Caco-2 (cell line): ENCODE results near the gene PITPNM2. TPM values are rescaled to one million over a fixed set of nuclear protein-coding genes. Genes with fewer than 3 reads are reported as not detected.

Source experiments
- BruUV-seq: library from RNA; stranded (reverse); fragments of 400-500 nt; replicated peaks from 2 replicates; lab custom pipeline; 2021; lab: Mats Ljungman, UMichigan
- CTCF ChIA-PET: fragments of 300-600 bp; sonication (Branson Sonifier 250); formaldehyde crosslinking; loops from one replicate; lab custom pipeline; 2022; ENCODE audit warnings: antibody characterized with exemption; lab: Charles Lee
- POLR2A ChIA-PET: fragments of 300-600 bp; sonication (Branson Sonifier 250); formaldehyde crosslinking; loops from one replicate; lab custom pipeline; 2022; ENCODE audit warnings: antibody characterized with exemption; lab: Charles Lee
- DNase-seq, 2 experiments: peaks; one replicate each; pipeline versions ENCODE4 v3.0.0 to v3.0.0-alpha.2; 2020 to 2022
- H3K27me3 ChIP-seq: replicated peaks from 2 replicates; pipeline ENCODE4 v1.6.0; 2011; ENCODE audit warnings: low read length; ENCODE audit not compliant: control insufficient read depth, insufficient read depth
- H3K36me3 ChIP-seq: 2 replicates; pipeline ENCODE4 v1.5.1; 2011; ENCODE audit warnings: low read length; ENCODE audit not compliant: control insufficient read depth, insufficient read depth
- H3K4me1 ChIP-seq: fragments of 250-450 bp; sonication (Bioruptor Pico); 2 replicates; pipeline ENCODE4 v1.5.1; 2020; ENCODE audit warnings: mild to moderate bottlenecking
- H3K4me3 ChIP-seq: 2 replicates; pipeline ENCODE4 v1.5.1; 2011; ENCODE audit warnings: low read depth, mild to moderate bottlenecking, control low read depth, low read length
- H3K9me3 ChIP-seq: fragments of 250-450 bp; sonication (Bioruptor Pico); 2 replicates; pipeline ENCODE4 v1.5.1; 2020; ENCODE audit warnings: mild to moderate bottlenecking, moderate library complexity
- H3K27ac Mint-ChIP-seq: one replicate; pipeline ENCODE4 v1.8.0; 2022; ENCODE audit warnings: mixed read lengths; ENCODE audit not compliant: unreplicated experiment
- H3K27me3 Mint-ChIP-seq: one replicate; pipeline ENCODE4 v1.8.0; 2022; ENCODE audit warnings: mixed read lengths; ENCODE audit not compliant: insufficient read depth, unreplicated experiment
- H3K36me3 Mint-ChIP-seq: one replicate; pipeline ENCODE4 v1.8.0; 2022; ENCODE audit warnings: mild to moderate bottlenecking, mixed read lengths; ENCODE audit not compliant: insufficient read depth, unreplicated experiment
- H3K4me1 Mint-ChIP-seq: one replicate; pipeline ENCODE4 v1.8.0; 2022; ENCODE audit warnings: low read depth, mixed read lengths; ENCODE audit not compliant: unreplicated experiment
- H3K4me3 Mint-ChIP-seq: one replicate; pipeline ENCODE4 v1.8.0; 2022; ENCODE audit warnings: mild to moderate bottlenecking, moderate library complexity, mixed read lengths; ENCODE audit not compliant: unreplicated experiment
- H3K9me3 Mint-ChIP-seq: one replicate; pipeline ENCODE4 v1.8.0; 2022; ENCODE audit warnings: mixed read lengths; ENCODE audit not compliant: unreplicated experiment
- intact Hi-C: fragments of 100-400 bp; cut with micrococcal nuclease; formaldehyde crosslinking; loops from one replicate; pipeline ENCODE4 v1.10.0; 2022; ENCODE audit not compliant: unreplicated experiment
- total RNA-seq: library from RNA; stranded (reverse); gene quantifications from 2 replicates; pipeline ENCODE4 v1.2.3, GENCODE V29; 2022
- TF ChIP-seq, protein P1 (sequence below), 2 experiments: fragments of 200-600 bp in 1 of 2; IDR thresholded peaks; 1 replicate in 1 of 2; 2 replicates in 1 of 2; pipeline versions ENCODE4 v1.5.1 to v1.8.0; 2011 to 2022; ENCODE audit warnings: antibody characterized with exemption in 1 of 2, control low read depth in 1 of 2, inconsistent platforms in 1 of 2, low read depth in 1 of 2, low read length in 1 of 2, mild to moderate bottlenecking in 1 of 2, moderate library complexity in 1 of 2; ENCODE audit not compliant: insufficient read depth in 1 of 2, severe bottlenecking in 1 of 2, unreplicated experiment in 1 of 2

PITPNM2 gene
- total RNA-seq, 1 experiment from 2014 or later = 10.6 TPM

- CTCF ChIA-PET = no interaction called here
- Histone ChIP-seq H3K4me1 (no peaks in the 10 kb centered on the region), H3K36me3 (no peaks in the 10 kb centered on the region), H3K27me3 (no peaks in the 10 kb centered on the region), H3K9me3 (no peaks in the 10 kb centered on the region), H3K4me3 (no peak overlapping the region)
- H3K9me3 Mint-ChIP-seq = no peaks in the 10 kb centered on the region
- no peak overlapping the region for H3K27ac Mint-ChIP-seq
- TF ChIP-seq, protein P1, sequence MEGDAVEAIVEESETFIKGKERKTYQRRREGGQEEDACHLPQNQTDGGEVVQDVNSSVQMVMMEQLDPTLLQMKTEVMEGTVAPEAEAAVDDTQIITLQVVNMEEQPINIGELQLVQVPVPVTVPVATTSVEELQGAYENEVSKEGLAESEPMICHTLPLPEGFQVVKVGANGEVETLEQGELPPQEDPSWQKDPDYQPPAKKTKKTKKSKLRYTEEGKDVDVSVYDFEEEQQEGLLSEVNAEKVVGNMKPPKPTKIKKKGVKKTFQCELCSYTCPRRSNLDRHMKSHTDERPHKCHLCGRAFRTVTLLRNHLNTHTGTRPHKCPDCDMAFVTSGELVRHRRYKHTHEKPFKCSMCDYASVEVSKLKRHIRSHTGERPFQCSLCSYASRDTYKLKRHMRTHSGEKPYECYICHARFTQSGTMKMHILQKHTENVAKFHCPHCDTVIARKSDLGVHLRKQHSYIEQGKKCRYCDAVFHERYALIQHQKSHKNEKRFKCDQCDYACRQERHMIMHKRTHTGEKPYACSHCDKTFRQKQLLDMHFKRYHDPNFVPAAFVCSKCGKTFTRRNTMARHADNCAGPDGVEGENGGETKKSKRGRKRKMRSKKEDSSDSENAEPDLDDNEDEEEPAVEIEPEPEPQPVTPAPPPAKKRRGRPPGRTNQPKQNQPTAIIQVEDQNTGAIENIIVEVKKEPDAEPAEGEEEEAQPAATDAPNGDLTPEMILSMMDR (IDR thresholded peaks at IDR 0.05; ENCODE audit: insufficient read depth in 1 of 2, low read depth in 1 of 2, low read length in 1 of 2, severe bottlenecking in 1 of 2, unreplicated experiment in 1 of 2) = no peak
- BruUV-seq = no TSS peak
- H3K4me3 Mint-ChIP-seq = no peak overlapping the region
- H3K4me1 Mint-ChIP-seq = no peaks in the 10 kb centered on the region
- H3K36me3 Mint-ChIP-seq = no peaks in the 10 kb centered on the region
- H3K27me3 Mint-ChIP-seq = no peaks in the 10 kb centered on the region
- POLR2A ChIA-PET = no interaction called here
- no peak for DNase-seq
- intact Hi-C loops = no loop called here
These were observed 32.4 kb downstream of the PITPNM2 start for GRCh38 chr12:123118497-123118896.

GRCh38 chr12:123115409-123116121, 35.3 kb downstream of the PITPNM2 start:
- Mint-ChIP-seq H3K36me3 (no peaks in the 10 kb centered on the region), H3K27ac (no peak overlapping the region), H3K9me3 (no peaks in the 10 kb centered on the region), H3K4me3 (no peak overlapping the region), H3K27me3 (no peaks in the 10 kb centered on the region), H3K4me1 (no peaks in the 10 kb centered on the region)
- Histone ChIP-seq H3K4me3 (no peak overlapping the region), H3K36me3 (no peaks in the 10 kb centered on the region), H3K4me1 (no peaks in the 10 kb centered on the region), H3K27me3 (no peaks in the 10 kb centered on the region), H3K9me3 (no peaks in the 10 kb centered on the region)
- ChIA-PET CTCF (interaction anchor here (0.5 kb wide), 1 partner anchor 125 kb away, joined by 3 read pairs; no protein-coding TSS in a partner anchor), POLR2A (no interaction called here)
- no peak for DNase-seq
- BruUV-seq = no TSS peak
- intact Hi-C loops = no loop called here
- TF ChIP-seq, protein P1 (IDR thresholded peaks at IDR 0.05; ENCODE audit: insufficient read depth in 1 of 2, low read depth in 1 of 2, low read length in 1 of 2, severe bottlenecking in 1 of 2, unreplicated experiment in 1 of 2) = no peak

DNA sequence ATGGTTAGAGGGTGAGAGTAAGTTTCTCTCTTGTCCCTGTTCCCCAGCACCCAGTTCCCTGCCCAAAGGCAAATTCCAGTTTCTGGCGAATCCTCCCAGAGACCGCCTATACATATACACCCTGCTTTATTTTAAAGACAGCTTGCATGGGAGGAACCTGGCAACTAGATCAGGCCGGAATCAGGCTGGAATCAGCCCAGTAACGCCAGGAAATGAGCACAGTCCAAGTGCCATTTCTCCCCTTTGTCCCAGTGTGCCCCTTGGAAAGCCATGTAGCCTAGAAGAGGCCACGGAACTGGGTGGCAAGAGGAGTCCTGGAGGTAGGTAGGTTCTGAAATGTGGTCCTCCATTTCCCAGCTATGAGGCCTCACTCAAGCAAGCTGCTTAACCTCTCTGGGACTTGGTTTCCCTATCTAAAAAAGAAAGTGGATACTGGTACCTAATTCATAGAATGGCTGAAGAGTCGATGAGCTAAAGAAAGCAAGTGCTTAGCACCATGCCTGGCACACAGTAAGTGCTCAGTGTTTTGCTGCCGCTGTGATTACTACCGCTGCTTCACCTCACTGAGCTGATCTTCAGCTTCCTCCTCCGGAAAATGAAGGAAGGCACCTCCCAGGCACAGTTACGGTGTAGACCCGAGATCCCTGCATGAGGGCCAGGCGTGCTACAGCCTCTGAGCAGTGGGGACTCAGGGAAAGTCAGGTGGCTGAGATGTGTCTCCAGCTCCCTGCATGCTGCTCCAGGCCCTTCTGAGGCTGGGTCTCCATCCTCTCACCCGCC, 36.4 kb downstream of the PITPNM2 start:
- H3K27me3 ChIP-seq = no peaks in the 10 kb centered on the region
- intact Hi-C loops = no loop called here
- CTCF ChIA-PET = no interaction called here
- no peak overlapping the region for H3K4me3 Mint-ChIP-seq
- TF ChIP-seq, protein P1 (IDR thresholded peaks at IDR 0.05; ENCODE audit: insufficient read depth in 1 of 2, low read depth in 1 of 2, low read length in 1 of 2, severe bottlenecking in 1 of 2, unreplicated experiment in 1 of 2) = no peak
- no peak for DNase-seq
- H3K9me3 ChIP-seq = no peaks in the 10 kb centered on the region
- H3K4me1 ChIP-seq = no peaks in the 10 kb centered on the region
- no peak overlapping the region for H3K27ac Mint-ChIP-seq
- H3K36me3 Mint-ChIP-seq = no peaks in the 10 kb centered on the region
- H3K27me3 Mint-ChIP-seq = no peaks in the 10 kb centered on the region
- H3K4me3 ChIP-seq = no peak overlapping the region
- H3K4me1 Mint-ChIP-seq = no peaks in the 10 kb centered on the region
- no peaks in the 10 kb centered on the region for H3K9me3 Mint-ChIP-seq
- no peaks in the 10 kb centered on the region for H3K36me3 ChIP-seq
- POLR2A ChIA-PET = no interaction called here
- no TSS peak for BruUV-seq
